GM19240 (cell line): ENCODE measurements around the gene HPCAL1.
"Not testable (repeated sequence)": the region's sequence is repeated elsewhere in the genome, so short reads cannot be mapped to it uniquely, and the experiment has no call there.

Experiments
- DNase-seq: peaks from one replicate; pipeline ENCODE4 v3.0.0; 2011; ENCODE audit warnings: low spot score; ENCODE audit not compliant: insufficient read length

The HPCAL1 gene

GRCh38 chr2:10284108-10284870 is 18.4 kb upstream of the HPCAL1 start:
- DNase-seq = no peak

GRCh38 chr2:10285191-10285555 is 17.5 kb upstream of the HPCAL1 start:
- DNase-seq = no peak

DNA sequence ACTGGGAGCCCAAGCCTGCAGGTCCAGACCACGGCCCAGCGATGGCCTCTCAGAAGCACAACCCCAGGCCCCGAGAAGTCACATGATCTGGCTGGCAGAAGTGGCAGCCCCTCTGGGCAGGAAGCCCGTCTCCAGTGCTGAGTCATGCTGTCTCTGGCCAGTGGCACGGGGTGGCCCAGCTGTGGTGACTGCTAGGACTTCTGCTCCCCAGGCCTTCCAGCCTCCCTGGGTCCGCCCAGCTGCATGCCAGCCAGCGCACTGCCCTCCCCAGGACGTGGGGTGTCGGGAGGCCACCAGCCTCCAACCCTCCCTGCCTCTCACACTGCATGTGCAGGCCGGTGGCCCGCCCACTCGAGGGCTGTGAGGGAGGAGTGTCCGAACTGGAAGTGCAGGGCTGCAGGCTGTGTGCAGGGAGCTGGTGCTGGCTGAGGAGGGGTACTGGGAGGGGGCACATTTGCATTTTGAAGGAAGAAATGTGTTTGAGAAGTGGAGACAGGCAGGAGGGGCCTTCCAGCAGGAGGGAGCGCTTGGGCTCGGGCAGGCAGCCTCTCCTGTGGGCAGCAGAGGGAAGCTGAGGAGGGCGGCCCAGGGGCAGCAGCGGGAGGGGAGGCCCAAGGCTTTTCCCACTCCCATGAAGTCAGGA is 17.0 kb upstream of the HPCAL1 start:
- DNase-seq = no peak

GRCh38 chr2:10286216-10287037 is 16.3 kb upstream of the HPCAL1 start:
- DNase-seq = no peak

DNA sequence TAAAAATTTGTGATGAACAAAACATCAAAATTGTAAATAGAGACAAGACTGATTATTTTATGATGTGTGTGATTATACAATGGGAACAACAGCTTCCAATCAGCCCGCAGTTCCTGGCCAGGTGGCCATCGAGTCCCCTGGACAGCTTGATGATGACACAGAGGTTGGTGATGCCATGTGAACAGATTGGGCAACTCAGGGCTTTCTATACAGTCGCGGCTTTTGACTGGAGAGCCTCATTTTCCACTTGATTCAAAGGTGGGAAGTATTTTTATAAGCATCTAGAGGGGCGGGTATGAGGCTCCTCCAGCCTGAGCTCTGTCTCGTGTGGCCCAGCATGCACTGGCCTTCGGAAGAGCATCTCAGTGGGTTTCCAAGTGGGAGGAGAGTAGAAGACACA is 14.9 kb upstream of the HPCAL1 start:
- DNase-seq = no peak

DNA sequence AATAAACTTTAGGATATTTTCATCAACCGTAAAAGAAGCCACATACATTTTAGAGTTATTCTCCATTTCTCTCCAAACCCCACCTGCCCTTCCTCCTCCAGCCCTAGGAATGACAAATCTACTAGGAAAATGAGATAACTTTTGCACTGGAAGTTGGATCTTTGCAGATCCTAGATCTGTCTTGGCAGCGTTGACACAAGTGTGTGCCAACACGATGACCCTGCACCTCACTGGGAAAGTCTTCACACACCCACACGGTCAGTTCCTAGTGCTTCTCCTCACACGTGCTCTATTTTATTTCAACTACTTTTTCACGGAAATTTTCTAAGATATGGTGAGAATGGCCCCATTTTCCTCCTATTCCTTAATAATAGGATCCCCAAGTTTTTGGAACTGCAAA is 14.1 kb upstream of the HPCAL1 start:
- DNase-seq = no peak

DNA sequence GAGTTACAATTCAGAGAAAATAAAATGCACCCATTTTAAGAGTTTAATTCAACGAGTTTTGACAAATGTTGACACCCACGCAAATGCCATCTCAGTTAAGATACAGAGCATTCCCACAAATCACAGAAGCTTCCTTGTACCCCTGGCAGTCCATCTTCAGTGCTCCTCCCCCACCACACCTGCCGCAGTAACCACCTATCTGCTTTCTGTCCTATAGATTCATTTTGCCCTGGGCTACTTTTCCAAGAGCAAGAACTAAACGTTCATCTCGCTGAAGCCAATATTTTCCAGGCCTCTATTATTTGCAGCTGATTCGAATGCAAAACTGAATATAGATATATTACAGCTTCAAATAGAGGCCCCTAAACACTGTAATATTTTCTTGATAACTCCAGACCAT is 13.4 kb upstream of the HPCAL1 start:
- DNase-seq = no peak

GRCh38 chr2:10289891-10290290 is 12.8 kb upstream of the HPCAL1 start:
- no peak for DNase-seq

DNA sequence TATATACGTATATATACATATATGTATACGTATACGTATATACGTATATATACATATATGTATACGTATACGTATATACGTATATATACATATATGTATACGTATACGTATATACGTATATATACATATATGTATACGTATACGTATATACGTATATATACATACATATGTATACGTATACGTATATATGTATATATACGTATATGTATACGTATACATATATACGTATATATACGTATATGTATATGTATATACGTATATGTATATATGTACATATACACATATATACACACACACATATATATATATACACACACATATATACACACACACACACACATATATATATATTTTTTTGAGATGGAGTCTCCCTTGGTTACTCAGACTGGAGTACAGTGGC is 11.3 kb upstream of the HPCAL1 start:
- DNase-seq = not testable (repeated sequence)

DNA sequence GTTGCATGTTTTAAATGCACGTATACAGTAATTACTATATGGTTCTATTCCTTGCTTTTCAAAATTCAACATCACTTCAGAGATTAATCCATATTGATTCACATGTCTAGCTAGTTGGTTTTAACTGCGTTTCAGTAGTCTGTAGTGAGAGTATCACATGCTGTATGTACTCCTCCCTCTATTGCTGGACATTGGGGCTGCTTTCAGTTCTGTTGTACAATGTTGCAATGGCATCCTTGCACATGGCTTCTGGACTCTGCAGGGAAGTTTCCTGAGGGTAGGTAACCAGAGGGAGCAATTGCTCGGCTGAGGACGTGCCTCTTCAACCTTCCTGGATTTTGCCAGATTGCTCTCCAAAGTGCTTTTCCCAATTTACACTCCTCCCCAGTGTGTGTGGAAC is 10.7 kb upstream of the HPCAL1 start:
- no peak for DNase-seq

GRCh38 chr2:10293603-10294002 is 9.1 kb upstream of the HPCAL1 start:
- no peak for DNase-seq

- DNase-seq = no peak
These were observed 8.6 kb upstream of the HPCAL1 start for GRCh38 chr2:10294077-10294476.

DNA sequence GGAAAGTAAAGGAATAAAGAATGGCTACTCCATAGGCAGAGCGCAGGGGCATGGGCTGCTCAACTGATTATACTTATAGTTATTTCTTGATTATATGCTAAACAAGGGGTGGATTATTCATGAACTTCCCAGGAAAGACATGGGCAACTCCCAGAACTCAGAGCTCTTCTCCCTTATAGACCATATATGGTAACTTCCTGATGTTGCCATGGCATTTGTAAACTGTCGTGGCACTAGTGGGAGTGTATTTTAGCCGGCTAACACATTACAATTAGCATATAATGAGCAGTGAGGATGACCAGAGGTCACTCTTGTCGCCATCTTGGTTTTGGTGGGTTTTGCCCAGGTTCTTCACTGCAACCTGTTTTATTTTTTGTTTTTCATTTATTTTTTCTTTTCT is 7.1 kb upstream of the HPCAL1 start:
- DNase-seq = not testable (repeated sequence)

GRCh38 chr2:10296142-10296541 is 6.6 kb upstream of the HPCAL1 start:
- no peak for DNase-seq

DNA sequence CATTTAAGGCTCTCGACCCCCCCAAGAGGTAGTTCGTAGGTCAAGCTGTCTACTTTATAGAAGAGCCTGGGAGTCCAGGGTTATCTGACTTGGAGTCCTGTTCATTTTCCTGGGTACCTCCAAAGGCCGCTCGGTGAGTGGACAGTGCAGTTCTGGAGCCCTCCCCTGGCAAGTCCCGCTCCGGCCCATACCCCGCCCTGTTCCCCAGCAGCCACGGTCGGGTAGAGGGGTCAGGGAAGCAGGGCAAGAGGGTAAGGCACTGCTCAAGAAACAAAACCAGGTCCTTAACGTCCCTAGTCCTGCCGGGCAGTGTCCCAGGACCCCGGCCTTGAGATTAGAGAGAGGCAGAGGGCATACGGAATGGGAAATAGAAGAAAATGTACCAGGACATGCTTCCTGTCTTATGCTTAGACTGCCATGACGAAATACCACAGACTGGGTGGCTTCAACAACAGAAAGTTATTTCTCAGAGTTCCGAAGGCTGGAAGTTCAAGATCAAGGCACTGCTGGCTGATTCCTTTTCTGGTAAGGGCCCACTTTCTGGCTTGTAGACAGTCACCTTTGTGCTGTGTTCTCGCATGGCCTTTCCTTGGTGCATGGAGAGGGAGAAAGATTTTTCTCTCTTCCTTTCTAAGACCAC is 5.4 kb upstream of the HPCAL1 start:
- DNase-seq = no peak

GRCh38 chr2:10297959-10298531 is 4.7 kb upstream of the HPCAL1 start:
- no peak for DNase-seq

GRCh38 chr2:10298777-10299176 is 3.9 kb upstream of the HPCAL1 start:
- DNase-seq = not testable (repeated sequence)

DNA sequence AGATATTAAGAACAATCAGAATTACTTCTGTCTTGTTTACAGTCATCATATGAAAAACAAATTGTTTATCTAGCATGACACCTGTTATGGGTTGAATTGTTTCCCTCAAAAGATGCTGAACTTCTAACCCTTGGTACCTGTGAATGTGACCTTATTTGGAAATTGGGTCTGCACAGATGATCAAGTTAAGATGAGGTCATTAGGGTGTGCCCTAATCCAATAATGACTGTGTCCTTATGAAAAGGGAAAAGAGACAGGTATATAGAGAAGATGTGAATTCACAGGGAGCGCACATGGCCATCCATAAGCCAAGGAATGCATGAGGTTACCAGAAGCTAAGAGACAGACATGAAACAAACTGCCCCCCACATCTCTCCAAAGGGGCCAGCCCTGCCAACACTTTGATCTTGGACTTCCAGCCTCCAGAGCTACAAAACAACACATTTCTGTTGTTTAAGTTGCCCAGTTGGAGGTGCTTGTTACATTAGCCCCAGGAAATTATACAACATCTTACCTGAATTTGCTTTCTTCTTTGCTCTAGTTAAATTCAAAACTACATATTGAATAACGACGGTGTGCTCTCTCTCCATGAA is 2.3 kb upstream of the HPCAL1 start:
- no peak for DNase-seq

- DNase-seq = no peak
These were observed 1.4 kb upstream of the HPCAL1 start for GRCh38 chr2:10300997-10301940.

DNA sequence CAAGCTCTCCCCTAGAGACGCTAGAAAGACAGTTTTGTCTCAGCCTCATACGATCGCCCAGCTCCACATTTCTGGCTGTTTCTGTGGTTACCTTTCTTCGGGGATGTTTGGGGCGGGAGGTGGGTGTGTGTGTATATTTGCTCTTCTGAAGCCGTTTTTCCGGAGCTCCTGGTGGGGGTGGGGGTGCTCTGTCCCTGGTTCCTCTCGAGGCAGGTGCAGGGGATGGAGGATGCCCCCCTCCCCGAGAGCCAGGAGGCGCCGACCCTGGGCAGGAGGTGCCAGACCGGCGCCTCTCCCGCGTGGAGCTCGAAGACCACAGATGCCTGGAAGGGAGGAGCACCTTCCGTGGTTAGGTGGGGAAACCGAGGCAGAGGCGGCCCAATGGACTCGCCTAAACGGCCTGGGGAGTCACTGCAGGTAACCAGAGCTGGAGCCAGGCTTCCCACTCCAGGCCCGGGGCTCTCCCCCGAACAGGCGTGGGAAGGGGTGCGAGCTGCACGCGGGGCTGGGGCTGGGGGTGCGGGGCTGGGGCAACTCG is 694 bp upstream of the HPCAL1 start:
- no peak for DNase-seq
